ENCODE measurements around the gene FAM217B.
A peak's percentile ranks its signal among the peaks of the same experiment; 100 is the strongest.

The FAM217B gene, protein sequence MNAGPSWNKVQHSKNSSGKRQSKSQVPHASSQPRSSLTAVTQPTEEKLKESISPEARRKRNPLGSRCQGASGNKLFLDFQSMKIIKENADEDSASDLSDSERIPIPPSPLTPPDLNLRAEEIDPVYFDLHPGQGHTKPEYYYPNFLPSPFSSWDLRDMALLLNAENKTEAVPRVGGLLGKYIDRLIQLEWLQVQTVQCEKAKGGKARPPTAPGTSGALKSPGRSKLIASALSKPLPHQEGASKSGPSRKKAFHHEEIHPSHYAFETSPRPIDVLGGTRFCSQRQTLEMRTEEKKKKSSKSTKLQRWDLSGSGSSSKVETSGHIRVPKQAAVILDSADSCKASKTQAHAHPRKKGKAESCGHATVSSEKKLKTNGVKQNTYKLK
- 2.3 to 40.0 (median 12.3) reads per million in 18 experiments for total RNA-seq

DNA sequence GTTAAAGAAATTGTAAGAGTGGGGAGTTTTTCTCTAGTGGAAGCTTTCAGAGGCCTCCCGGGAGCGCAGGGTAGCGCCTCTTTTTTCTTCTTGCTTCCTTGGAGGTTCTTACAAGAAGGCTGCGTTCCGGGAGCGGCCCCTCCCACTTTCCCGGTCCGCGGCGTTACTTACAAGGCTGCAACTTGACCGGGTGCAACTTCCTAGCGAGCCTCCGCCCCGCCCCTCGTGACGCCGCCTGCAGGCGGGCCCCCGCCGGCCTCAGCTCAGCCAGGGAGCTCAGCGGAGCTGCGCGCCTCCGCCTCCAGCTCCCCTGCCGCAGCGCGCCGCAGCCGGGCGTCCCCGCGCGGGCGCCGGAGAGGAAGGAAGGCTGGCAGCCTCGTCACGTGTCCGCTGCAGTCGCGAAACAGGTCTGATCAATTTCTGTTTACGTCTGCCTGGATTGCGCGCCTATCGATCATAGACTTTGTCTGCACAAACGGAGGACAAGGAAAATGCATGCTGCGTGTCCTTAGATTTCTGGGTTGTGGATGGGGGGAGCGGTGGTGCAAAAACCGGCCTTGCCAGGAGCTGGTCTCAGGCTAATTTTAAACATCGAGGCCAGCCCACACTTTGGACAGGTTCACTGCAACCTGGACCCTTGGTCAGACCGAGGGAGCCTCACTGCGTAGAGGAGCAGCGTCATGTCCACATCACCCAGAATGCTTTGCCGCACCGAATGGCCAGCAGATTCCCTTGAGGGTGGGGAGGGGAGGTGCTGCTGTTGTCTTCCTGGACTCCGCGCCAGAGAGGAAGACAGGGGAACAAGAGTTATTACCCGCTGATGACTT is at the start of gene FAM217B, which contains the start of gene PPP1R3D:
Gene FAM217B (plus strand): TSS at position 261 of the 827 bp plus-strand sequence. CDS start 3,555 bp downstream, outside the sequence.
Gene PPP1R3D (minus strand): TSS at position 177 of the 827 bp plus-strand sequence. CDS start 374 bp downstream, outside the sequence.
- peak; percentile 98 for DNase-seq

DNA sequence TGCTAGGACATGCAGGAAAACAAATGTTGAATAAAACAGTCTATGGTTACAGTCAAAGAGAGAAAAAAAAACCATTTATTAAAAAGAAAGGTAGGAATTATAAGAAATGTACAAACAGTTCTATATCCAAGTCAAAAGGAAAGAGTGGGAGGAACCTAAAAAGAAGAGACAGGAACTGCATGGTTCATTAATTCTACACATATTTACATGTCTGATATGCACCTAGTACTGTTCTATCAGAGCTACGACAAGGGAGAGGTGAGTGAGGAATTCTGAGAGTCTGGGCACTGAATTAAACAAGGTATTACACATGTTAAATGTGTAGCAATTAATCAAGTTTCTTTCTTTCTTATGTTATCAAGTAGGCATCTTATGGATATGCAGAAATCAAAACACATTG is 48.6 kb upstream of the FAM217B start:
- DNase-seq: no peak

DNA sequence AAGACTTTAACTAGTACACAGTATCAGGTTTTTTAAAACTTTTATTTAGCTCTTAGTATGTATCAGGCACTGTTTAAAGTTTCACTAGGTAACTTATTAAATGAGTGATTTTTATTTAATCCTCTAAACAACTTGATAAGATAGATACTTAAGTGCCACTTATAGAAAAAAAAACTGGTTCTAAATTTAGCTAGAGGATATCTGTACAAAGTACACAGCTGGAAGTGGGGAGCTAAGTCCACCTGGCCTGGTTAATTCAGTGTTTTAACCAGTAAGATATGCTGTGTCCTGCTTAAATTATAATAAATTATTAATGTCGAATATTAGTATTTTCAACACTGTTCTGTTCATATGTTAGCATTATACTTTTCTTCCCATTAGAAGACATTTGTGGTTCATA is 44.3 kb upstream of the FAM217B start:
- DNase-seq: no peak

DNA sequence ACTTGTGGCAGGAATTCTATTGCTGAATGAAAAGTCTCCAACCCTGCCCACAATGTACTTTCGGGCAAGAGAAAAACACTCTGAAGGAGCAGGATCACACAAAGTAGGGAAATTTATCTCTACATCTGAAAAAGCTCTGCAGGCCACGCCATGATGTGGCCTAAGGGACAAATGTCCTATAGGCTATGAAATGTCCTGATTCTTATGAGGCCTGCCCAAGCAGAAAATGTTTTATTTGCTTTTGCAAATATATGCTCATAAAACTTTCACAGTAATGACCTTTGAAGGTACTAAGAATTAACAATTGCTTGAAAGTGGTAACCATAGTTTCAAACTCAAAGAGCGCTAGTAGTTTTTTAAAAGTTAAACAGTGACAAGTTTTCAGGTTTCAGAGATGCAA is 37.7 kb upstream of the FAM217B start:
- DNase-seq: no peak

DNA sequence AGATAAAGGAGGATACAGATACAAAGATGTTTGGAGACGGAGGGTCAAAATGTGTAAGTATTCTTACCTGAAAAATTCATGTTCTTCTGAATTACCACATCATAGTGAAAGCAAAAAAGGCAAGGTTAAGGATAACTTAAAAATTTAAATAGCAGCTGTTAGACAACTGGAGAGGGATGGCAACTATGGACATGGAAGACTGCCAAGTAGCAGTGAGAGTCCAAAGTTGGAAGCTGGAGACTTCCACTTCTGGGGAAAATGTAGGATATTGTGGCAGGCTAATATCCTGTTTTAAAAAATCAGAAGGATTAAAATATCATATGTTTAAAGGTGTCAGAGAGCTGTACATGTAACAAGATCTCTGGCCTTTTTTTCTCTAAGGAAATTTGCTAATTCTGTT is 36.6 kb upstream of the FAM217B start:
- DNase-seq: no peak

DNA sequence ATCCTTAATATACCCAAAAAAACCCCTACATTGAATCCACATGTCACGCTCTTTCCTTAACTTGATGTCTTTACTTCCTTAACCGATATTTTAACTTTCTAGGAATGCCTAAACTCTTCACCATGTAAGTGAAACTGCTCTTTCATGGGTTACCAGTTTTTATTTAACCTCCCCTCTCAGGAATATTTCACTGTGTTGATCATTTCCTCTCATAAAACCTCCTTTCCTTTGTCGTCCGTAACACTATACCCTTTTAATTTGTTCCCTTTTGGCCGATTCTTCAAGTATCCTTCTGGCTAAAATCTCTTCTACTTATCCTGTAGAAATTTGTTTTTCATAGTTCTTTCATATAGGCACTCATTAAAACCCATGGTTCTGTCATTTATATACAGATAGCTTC is 31.3 kb upstream of the FAM217B start:
- DNase-seq: no peak

DNA sequence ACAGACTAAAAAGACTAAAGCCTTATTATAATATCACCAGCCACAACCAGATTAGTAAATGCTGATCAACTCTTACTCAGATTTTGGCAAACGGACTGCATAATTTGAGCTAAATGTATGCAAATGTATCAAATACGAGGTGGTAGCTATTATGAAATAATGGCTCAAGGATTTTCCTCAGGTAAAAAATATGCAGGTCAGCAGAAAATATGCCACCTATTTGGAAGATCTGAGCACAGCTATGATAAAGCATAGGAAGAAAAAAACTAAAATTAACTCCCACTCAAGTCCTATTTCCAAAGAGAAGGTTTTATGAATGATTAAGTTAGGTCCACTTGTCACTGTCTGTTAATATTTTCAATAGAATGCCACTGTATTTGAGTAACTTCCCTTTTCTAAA is 29.1 kb upstream of the FAM217B start:
- DNase-seq: no peak

DNA sequence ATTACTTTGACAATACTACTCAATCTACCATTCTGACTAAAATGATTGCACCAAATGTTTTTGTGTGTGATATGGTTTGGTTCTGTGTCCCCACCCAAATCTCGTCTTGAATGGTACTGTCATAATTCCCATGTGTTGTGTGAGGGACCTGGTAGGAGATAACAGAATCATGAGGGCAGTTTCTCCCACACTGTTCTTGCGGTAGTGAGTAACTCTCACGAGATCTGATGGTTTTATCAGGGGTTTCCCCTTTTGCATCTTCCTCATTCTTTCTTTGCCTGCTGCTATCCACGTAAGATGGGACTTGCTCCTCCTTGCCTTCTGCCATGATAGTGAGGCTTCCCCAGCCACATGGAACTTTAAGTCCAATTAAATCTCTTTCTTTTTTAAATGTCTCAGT is 27.6 kb upstream of the FAM217B start:
- peak; percentile 72 to 75 for DNase-seq

DNA sequence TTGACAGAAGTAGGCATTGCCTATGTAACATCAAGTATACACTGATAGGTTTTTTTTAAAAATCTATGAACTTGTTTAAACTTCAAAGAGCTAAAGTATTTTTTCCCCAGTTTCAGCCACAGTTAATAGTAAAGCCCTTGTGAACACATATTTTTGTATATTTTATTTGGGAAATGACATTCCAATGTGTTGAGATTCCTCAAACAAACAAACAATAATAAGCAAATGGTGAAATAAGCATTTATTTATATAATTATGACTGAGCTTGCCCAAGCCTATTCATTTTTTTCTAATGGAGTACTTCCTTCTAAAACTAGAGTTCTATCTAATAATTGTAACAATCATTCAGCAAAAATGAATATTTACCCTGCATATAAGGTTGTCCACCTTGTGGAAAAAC is 19.2 kb upstream of the FAM217B start:
- DNase-seq: no peak

DNA sequence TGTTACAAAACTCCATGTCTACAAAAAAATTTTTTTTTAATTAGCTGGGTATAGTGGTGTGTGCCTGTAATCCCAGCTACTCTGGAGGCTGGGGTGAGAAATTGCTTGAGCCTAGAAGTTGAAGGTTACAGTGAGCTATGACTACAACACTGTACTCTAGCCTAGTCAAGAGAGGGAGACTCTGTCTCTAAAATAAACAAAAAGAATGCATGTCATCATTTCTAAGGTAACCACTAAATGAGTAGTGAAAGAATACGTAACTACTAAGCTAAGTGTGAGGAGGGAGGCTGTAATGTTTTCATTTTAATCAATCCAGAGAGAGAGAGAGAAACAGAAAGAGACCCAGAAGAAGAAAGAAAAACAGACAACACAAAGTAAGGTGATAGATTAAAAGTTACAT is 16.7 kb upstream of the FAM217B start:
- DNase-seq: no peak

DNA sequence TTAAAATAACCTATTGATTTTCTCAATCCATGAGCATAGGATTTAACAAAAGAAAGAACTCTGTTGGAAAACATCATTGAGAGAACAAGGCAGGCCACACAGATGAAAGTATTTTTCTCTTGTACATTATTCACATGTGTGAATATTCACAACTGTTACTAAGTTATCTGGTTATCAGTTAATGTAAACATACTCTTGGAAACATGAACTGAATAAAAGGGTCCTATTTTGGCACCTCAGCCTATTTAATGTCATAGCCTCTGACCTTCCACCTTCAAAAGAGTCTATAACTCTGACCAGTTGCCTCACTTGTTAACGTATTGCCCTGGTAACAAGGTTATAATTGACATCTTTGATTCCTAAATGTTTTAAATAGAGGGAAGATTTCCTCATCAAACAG is 14.8 kb upstream of the FAM217B start:
- DNase-seq: no peak

DNA sequence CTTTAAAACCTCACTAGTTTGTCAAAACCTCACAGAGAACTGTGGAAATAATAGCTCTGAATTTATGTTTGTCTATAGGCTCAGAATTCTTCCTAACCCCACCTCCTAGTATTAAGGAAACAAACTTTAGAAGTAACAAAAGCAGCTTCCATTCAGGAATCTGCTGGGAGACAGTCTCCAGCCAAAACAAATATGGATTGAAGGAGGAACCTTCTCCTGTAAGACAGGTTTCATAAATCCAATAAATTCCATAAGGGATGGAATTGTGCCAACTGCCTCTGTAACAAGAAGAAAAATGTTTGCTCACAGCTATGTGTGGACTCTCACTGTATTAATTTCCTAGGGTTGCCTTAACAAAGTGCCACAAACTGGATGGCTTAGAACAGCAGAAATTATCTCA is 14.3 kb upstream of the FAM217B start:
- DNase-seq: no peak

DNA sequence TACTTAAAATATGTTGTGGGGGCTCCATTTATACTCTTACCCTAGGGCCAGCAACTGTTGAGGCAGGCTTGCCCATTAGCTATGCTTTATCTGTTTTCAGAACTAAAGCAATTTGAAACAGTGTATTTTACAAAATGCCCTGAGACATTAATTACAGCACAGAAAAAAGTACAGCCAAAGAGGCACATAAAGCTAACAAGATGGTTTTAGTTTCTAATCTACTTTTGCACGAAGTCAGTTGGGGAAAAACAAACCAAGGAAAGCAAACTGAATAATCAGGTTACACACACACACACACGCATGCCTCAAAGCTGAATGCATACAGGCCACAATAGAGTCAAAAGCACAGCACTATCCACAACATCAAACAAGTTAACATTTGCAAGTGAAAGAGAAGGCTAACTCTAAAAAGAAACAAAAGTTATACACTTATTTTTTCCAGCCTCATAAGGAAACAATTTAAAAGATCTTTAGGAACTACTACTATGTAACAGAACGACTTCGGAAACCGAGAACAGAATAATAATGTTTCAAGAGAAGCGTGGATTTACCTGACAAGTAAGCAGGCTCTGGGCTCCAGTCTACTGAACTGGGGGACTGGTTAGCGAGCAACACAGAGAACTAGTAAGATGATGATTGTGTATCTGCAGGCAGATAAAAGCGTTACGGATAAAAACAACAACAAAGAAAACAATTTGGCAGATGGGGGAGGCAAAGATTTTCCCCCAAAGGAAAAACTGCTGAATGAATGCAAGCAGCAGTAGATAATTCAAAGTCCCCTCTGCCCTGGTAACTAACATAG is 8.5 kb upstream of the FAM217B start:
- DNase-seq: no peak

DNA sequence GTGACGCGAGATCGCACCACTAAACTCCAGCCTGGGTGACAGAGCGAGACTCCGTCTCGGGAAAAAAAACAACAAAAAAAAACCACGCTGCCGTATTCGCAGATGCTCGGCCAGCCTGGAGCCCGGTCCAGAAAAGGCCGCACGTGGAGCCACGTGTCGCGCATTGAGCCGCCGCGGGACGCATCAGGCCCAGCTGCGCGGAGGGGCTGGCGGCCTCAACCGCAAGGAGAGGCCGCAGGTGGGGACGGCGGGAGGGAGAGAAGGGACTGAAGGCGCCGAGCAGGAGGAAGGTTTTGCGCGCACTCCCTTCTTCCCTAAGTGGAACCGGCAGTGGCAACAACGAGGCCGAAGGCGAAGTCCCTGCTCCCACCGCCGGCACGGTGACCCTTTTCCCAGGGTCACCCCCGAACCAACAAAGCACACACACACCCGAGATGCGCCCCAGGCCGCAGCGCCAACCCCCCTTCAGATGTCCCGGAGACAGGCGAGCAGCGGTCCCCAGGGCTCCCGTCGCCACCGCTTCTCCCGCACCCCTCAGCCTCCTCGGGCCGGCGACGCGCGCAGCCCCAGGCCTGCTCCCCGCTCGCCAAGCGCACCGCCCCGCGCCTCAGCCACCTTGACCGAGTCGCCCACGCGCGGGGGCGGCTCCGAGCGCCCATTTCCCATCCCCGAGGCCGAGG is 7.4 kb upstream of the FAM217B start:
- no peak for DNase-seq

DNA sequence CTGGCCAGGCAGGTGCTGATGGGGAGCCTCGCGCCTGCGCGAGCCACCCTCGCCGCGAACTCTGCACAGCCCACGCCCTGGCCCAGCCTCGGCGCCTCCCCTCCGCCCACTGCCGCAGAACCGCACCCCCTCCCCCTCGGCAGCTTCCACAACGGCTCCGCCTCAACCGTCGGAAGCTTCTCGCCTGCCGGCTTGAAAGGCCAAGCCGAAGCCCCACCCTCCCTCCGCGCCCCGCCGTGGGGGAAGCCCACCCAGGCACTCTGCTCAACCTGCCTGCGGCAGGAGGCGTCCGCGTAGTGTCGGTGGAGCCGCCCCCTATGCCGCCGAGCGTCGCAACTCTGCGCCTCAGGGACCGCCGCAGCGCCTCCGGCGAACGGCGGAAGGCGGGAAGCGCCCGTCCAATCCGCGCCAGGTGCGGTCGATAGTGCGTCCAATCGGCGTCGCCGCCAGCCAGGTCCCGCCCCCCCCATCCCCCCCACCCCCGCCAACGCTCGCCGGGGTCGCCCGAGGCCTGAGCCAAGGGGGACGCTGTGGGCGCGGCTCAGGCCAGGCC is 6.8 kb upstream of the FAM217B start, which contains the start of gene SYCP2:
Gene SYCP2 (minus strand): TSS at position 342 of the 553 bp plus-strand sequence. CDS start 11,224 bp downstream, outside the sequence.
- DNase-seq: no peak

DNA sequence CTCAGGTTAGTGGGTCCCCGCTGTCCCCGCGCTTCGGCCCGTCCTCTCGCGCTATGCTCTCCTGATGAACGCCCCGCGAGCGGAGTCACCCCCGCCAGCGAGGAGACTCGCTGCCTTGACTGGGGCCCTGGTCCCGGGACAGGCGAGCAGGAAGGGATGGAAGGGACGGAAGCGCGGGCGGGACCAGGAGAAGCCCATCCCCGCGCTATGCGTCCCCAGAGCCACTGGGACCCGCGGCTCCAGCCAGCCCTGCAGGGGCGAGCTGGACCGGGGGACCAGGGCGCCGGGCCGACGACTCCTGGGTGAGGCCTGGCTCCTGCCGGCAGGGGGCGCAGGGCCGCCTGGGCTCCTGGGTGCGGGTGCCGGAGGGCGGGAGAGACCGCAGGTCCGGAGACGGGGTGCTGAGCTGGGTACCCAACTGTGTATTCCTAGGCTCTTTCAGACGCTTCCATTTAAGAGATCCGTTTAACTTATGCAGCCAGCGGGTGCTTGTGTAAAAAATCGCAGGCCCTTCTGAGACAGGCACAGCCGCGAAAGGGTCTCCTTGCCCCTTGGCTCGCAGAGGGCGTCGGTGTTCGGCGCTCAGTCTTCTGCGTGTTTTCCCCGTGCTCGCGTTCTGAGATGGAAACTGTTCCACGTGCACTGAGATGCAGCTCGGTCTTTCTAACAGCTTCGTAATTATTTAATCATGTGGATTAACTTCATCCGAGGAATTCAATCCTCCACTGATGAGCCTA is 6.2 kb upstream of the FAM217B start:
- peak; percentile 61 to 63 for DNase-seq

DNA sequence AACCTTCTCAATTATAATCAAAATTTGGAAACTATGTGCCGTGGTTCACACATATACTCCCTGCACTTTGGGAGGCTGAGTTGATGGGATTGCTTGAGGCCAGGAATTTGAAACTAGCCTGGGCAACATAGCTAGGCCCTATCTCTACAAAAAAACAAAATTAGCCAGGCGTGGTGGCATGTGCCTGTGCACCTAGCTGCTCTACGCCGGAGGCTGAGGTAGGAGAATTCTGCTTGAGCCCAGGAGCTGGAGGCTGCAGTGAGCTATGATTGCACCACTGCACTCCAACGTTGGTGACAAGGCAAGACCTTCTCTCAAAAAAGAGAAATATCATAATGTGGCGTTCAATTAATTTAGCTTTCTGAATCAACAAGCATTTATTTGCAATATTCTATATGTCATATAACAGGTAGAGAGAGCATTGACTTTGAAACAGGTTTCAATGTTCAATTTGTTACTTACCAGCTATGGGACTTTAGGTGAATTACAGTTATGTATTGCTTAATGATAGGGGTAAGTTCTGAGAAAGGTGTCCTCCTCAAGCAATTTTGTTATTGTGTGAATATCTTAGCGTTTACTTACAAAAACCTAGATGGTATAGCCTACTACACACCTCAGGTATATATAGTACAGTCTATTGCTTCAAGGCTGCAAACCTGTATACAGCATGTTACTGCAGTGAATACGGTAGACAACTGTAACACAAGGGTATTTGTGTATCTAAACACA is 4.6 kb upstream of the FAM217B start:
- DNase-seq: no peak

DNA sequence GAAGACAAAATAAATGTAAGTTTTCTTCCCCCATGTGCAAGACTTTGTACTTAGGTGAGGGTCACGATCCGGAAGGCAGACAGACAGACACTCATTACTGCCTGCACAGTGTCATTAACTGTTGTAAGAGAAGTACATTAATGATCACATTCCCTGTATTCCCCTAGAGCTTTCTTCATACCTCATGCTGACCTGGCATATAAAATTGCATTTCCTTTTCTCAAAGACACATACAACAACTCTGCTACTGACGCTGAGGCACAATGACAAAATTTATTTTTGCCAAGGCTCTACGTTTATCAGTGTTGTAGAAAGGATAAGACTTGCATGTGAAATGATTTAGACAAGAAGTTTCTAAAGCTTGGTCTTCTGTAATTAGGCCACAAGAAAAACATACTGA is 3.8 kb upstream of the FAM217B start:
- DNase-seq: no peak

DNA sequence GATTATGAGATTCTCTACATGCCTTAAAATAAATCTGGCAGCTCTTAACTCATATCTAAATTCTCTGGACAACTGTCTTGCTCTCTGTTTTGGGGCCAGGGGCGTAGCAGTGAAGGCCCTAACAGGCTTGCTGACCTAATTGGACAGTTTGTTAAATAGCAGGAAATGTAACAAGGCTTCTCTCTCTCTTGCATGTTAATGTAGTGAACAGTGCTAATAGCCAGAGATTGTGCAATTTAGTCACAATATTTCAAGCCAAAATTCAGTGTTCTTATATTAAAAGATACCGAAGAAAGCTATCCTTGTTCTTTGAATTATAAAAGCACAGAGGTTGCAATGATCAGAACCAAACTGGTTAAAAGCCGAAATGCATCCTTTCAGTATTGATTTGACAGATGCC is 3.0 kb upstream of the FAM217B start:
- no peak for DNase-seq

DNA sequence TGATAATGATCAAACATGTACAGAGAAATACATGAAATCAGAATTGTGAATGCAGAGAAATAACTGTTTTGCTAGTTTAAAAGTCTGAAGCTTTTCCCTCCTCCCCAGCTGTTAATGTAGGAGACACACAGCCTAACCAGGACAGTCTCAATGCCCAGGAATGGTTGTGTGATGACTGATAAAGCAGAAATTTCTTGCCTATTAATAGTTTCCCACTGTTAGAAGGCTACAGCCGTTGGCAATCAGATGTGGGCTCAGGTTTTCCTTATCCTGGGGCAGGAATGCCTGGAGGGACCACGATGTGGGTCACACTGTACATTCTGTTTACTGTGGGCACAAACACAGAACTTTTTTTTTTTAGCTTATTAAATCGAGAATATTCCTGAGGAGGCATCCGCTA is 2.0 kb upstream of the FAM217B start:
- DNase-seq: no peak
